GM12892 (cell line): ENCODE results near the gene FBN1.

Source experiments
- POLR2A ChIP-seq: IDR thresholded peaks from 2 replicates; pipeline ENCODE4 v1.6.1; 2011; ENCODE audit warnings: low read depth, low read length, control low read depth
- POLR2AphosphoS5 ChIP-seq: IDR thresholded peaks from 2 replicates; pipeline ENCODE4 v1.6.1; 2011; ENCODE audit warnings: low read depth, low read length, control low read depth
- TAF1 ChIP-seq: IDR thresholded peaks from 2 replicates; pipeline ENCODE4 v1.6.1; 2011; ENCODE audit warnings: low read depth, mild to moderate bottlenecking, control low read depth, low read length, borderline replicate concordance

DNA sequence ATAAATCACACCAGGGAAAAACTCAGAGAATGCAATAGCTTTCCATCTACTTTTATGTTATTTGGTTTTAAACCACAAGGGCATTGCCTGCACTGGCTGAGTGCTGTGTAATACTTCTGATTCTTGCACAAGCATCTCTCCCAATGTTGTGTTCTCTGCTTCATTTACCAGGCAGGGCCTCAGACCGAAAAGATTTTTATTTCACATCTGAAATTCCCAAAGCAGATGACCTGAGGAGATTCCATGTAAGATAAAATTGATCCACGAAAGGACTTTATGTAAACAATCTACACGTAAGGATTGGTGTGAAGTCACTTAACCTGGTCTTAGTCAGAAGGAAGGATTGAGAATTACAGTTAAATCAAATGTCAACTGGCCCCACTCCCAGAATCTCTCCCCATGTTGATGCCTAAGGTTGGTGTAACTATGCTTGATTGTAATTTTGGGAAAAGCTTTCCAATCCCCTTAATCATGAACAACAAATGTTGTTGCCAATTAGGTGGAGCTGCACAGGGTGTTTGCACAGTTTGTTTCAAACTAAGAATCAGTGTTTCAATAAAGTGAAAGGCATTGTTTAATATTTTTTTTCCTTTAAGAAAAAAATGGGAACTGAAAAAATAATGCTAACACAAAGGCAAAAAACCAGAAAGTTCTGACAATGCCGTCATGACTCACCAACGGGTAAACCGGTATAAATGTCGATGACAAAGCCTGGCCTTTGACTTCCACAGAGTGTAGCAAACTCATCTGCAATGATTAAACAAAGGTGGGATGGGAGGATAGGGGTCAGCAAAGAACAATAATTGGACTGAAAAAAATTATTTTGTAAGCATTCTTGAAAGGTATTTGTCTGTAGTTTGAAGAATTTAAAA, 185.7 kb downstream of the FBN1 start:
- TF ChIP-seq POLR2A (no peak), TAF1 (no peak), POLR2AphosphoS5 (no peak)
